ENCODE measurements around the gene TENM4.

Gene TENM4

DNA sequence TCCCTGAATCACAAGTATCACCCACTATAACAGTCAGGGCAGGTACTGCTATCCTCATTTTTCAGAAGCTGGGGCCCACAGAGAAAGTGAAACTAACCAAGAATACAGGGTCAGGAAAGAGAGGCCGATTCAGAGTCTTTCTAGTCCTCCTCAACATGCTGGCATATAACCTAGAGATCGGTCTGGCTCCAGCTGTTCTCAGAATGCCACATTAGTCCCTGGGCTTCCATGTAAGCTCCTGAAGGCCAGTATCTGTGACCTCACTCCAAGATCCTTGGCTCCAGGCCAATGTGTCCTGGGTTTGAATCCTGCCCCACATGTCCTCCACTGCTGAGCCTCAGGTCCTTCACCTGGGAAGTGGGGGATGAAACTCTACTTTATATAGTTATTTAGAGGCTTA, 50.4 kb downstream of the TENM4 start:
- Histone ChIP-seq H3K4me1 (ENCODE audit: control insufficient read depth, insufficient read depth, low read length) (no peaks in the 10 kb centered on the region), H3K9me3 (ENCODE audit: control insufficient read depth, insufficient read depth, low read depth, low read length) (no peaks in the 10 kb centered on the region), H3K4me3 (ENCODE audit: low read depth, low read length) (no peak overlapping the region), H3K27ac (ENCODE audit: extremely low read depth, low read depth, low read length) (no peak overlapping the region), H3K36me3 (ENCODE audit: control insufficient read depth in 2 of 2, insufficient read depth in 1 of 2, low read length in 2 of 2) (no peaks in the 10 kb centered on the region)
- CTCF ChIA-PET: interaction anchor here (1.0 to 2.6 kb wide), 3 partner anchors 10 to 290 kb away, joined by 3 to 13 read pairs (median 3); no protein-coding TSS in a partner anchor
- POLR2A ChIA-PET: no interaction called here
- TF ChIP-seq, protein P1, sequence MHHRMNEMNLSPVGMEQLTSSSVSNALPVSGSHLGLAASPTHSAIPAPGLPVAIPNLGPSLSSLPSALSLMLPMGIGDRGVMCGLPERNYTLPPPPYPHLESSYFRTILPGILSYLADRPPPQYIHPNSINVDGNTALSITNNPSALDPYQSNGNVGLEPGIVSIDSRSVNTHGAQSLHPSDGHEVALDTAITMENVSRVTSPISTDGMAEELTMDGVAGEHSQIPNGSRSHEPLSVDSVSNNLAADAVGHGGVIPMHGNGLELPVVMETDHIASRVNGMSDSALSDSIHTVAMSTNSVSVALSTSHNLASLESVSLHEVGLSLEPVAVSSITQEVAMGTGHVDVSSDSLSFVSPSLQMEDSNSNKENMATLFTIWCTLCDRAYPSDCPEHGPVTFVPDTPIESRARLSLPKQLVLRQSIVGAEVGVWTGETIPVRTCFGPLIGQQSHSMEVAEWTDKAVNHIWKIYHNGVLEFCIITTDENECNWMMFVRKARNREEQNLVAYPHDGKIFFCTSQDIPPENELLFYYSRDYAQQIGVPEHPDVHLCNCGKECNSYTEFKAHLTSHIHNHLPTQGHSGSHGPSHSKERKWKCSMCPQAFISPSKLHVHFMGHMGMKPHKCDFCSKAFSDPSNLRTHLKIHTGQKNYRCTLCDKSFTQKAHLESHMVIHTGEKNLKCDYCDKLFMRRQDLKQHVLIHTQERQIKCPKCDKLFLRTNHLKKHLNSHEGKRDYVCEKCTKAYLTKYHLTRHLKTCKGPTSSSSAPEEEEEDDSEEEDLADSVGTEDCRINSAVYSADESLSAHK (tag by site-specific recombination; IDR thresholded peaks at IDR 0.05): no peak
- TF ChIP-seq ZNF416 (tag by site-specific recombination; IDR thresholded peaks at IDR 0.05) (no peak), PRDM1 (tag by site-specific recombination; IDR thresholded peaks at IDR 0.05) (no peak), ZBTB48 (tag by site-specific recombination; IDR thresholded peaks at IDR 0.05) (no peak), SCRT2 (tag by site-specific recombination; IDR thresholded peaks at IDR 0.05) (no peak), ZNF596 (tag by site-specific recombination; IDR thresholded peaks at IDR 0.05) (no peak), ZFHX2 (tag by site-specific recombination; conservative IDR thresholded peaks at IDR 0.05) (no peak), ZNF660 (tag by site-specific recombination; IDR thresholded peaks at IDR 0.05) (no peak), FEZF1 (tag by site-specific recombination; IDR thresholded peaks at IDR 0.05) (no peak), ZNF768 (tag by site-specific recombination; IDR thresholded peaks at IDR 0.05) (no peak), ZNF747 (tag by site-specific recombination; IDR thresholded peaks at IDR 0.05) (no peak), GLIS2 (tag by site-specific recombination; IDR thresholded peaks at IDR 0.05) (no peak), MYNN (tag by site-specific recombination; IDR thresholded peaks at IDR 0.05; ENCODE audit: borderline replicate concordance) (no peak), TRIM28 (IDR thresholded peaks at IDR 0.05; ENCODE audit: borderline replicate concordance, low read length) (no peak), MEIS1 (CRISPR knock-in tag; IDR thresholded peaks at IDR 0.05; ENCODE audit: borderline replicate concordance) (no peak), ZNF211 (tag by site-specific recombination; IDR thresholded peaks at IDR 0.05; ENCODE audit: low read depth) (no peak), ZNF184 (tag by site-specific recombination; IDR thresholded peaks at IDR 0.05) (no peak)

DNA sequence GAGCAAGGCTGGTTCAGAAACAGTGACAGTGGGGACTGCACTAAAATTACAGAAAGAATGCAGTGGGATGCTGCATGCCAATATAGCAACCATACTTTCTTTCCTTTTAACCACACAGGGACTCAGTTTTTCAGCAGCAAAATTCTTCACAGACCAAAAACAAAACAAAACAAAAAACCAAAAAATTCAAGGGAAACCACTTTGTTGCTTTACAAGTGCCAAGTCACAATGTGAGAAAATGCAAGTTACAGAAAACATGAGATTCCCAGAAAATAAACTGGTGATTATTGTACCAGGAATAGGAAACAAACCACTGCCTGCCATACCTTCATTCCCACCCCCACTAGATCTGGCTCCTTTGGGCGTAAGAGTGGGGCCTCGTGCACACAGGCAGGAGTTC, 52.6 kb downstream of the TENM4 start:
- CTCF ChIA-PET: no interaction called here
- H3K4me1 ChIP-seq (ENCODE audit: control insufficient read depth, insufficient read depth, low read length): no peaks in the 10 kb centered on the region
- no peaks in the 10 kb centered on the region for H3K36me3 ChIP-seq (ENCODE audit: control insufficient read depth in 2 of 2, insufficient read depth in 1 of 2, low read length in 2 of 2)
- H3K27ac ChIP-seq (ENCODE audit: extremely low read depth, low read depth, low read length): no peak overlapping the region
- POLR2A ChIA-PET: no interaction called here
- no peak overlapping the region for H3K4me3 ChIP-seq (ENCODE audit: low read depth, low read length)
- no peaks in the 10 kb centered on the region for H3K9me3 ChIP-seq (ENCODE audit: control insufficient read depth, insufficient read depth, low read depth, low read length)
- TF ChIP-seq ZNF530 (tag by site-specific recombination; IDR thresholded peaks at IDR 0.05; ENCODE audit: low read depth) (no peak), ZNF24 (tag by site-specific recombination; IDR thresholded peaks at IDR 0.05) (no peak), ZNF140 (tag by site-specific recombination; IDR thresholded peaks at IDR 0.05) (no peak), ZNF600 (tag by site-specific recombination; IDR thresholded peaks at IDR 0.05) (no peak), ZNF221 (tag by site-specific recombination; IDR thresholded peaks at IDR 0.05; ENCODE audit: borderline replicate concordance) (no peak), GLIS1 (tag by site-specific recombination; IDR thresholded peaks at IDR 0.05) (no peak), ZNF426 (tag by site-specific recombination; IDR thresholded peaks at IDR 0.05) (no peak), ZNF292 (tag by site-specific recombination; IDR thresholded peaks at IDR 0.05; ENCODE audit: borderline replicate concordance, low read depth) (no peak), TRIM28 (IDR thresholded peaks at IDR 0.05; ENCODE audit: borderline replicate concordance, low read length) (no peak), ZNF324 (tag by site-specific recombination; IDR thresholded peaks at IDR 0.05) (no peak), ZNF16 (tag by site-specific recombination; IDR thresholded peaks at IDR 0.05; ENCODE audit: low read depth) (no peak), ZBTB20 (tag by site-specific recombination; IDR thresholded peaks at IDR 0.05) (no peak), ZNF768 (tag by site-specific recombination; IDR thresholded peaks at IDR 0.05) (no peak), MYNN (tag by site-specific recombination; IDR thresholded peaks at IDR 0.05; ENCODE audit: borderline replicate concordance) (no peak), ZNF155 (tag by site-specific recombination; IDR thresholded peaks at IDR 0.05) (no peak)
- TF ChIP-seq, protein P2, sequence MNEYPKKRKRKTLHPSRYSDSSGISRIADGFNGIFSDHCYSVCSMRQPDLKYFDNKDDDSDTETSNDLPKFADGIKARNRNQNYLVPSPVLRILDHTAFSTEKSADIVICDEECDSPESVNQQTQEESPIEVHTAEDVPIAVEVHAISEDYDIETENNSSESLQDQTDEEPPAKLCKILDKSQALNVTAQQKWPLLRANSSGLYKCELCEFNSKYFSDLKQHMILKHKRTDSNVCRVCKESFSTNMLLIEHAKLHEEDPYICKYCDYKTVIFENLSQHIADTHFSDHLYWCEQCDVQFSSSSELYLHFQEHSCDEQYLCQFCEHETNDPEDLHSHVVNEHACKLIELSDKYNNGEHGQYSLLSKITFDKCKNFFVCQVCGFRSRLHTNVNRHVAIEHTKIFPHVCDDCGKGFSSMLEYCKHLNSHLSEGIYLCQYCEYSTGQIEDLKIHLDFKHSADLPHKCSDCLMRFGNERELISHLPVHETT (tag by site-specific recombination; IDR thresholded peaks at IDR 0.05): no peak
- TF ChIP-seq, protein P3, sequence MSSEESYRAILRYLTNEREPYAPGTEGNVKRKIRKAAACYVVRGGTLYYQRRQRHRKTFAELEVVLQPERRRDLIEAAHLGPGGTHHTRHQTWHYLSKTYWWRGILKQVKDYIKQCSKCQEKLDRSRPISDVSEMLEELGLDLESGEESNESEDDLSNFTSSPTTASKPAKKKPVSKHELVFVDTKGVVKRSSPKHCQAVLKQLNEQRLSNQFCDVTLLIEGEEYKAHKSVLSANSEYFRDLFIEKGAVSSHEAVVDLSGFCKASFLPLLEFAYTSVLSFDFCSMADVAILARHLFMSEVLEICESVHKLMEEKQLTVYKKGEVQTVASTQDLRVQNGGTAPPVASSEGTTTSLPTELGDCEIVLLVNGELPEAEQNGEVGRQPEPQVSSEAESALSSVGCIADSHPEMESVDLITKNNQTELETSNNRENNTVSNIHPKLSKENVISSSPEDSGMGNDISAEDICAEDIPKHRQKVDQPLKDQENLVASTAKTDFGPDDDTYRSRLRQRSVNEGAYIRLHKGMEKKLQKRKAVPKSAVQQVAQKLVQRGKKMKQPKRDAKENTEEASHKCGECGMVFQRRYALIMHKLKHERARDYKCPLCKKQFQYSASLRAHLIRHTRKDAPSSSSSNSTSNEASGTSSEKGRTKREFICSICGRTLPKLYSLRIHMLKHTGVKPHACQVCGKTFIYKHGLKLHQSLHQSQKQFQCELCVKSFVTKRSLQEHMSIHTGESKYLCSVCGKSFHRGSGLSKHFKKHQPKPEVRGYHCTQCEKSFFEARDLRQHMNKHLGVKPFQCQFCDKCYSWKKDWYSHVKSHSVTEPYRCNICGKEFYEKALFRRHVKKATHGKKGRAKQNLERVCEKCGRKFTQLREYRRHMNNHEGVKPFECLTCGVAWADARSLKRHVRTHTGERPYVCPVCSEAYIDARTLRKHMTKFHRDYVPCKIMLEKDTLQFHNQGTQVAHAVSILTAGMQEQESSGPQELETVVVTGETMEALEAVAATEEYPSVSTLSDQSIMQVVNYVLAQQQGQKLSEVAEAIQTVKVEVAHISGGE (tag by site-specific recombination; conservative IDR thresholded peaks at IDR 0.05; ENCODE audit: low read depth): no peak
